ENCODE data around the gene HOXA9.

The HOXA9 gene

GRCh38 chr7:27114881-27115220, 50.5 kb downstream of the HOXA9 start:
- no peak for ATAC-seq
- no peak for TF ChIP-seq ZFP30 (CRISPR knock-in tag; IDR thresholded peaks at IDR 0.05)
- TF ChIP-seq GLIS3 (CRISPR knock-in tag; IDR thresholded peaks at IDR 0.05), result no peak
- no peak for TF ChIP-seq PPARA (CRISPR knock-in tag; IDR thresholded peaks at IDR 0.05; ENCODE audit: borderline replicate concordance)
- no peak for TF ChIP-seq CSRNP3 (CRISPR knock-in tag; IDR thresholded peaks at IDR 0.05)
- TF ChIP-seq, protein P1, sequence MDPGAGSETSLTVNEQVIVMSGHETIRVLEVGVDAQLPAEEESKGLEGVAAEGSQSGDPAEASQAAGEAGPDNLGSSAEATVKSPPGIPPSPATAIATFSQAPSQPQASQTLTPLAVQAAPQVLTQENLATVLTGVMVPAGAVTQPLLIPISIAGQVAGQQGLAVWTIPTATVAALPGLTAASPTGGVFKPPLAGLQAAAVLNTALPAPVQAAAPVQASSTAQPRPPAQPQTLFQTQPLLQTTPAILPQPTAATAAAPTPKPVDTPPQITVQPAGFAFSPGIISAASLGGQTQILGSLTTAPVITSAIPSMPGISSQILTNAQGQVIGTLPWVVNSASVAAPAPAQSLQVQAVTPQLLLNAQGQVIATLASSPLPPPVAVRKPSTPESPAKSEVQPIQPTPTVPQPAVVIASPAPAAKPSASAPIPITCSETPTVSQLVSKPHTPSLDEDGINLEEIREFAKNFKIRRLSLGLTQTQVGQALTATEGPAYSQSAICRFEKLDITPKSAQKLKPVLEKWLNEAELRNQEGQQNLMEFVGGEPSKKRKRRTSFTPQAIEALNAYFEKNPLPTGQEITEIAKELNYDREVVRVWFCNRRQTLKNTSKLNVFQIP (CRISPR knock-in tag; IDR thresholded peaks at IDR 0.05; ENCODE audit: borderline replicate concordance, low read depth), result no peak
- TF ChIP-seq, protein P2, sequence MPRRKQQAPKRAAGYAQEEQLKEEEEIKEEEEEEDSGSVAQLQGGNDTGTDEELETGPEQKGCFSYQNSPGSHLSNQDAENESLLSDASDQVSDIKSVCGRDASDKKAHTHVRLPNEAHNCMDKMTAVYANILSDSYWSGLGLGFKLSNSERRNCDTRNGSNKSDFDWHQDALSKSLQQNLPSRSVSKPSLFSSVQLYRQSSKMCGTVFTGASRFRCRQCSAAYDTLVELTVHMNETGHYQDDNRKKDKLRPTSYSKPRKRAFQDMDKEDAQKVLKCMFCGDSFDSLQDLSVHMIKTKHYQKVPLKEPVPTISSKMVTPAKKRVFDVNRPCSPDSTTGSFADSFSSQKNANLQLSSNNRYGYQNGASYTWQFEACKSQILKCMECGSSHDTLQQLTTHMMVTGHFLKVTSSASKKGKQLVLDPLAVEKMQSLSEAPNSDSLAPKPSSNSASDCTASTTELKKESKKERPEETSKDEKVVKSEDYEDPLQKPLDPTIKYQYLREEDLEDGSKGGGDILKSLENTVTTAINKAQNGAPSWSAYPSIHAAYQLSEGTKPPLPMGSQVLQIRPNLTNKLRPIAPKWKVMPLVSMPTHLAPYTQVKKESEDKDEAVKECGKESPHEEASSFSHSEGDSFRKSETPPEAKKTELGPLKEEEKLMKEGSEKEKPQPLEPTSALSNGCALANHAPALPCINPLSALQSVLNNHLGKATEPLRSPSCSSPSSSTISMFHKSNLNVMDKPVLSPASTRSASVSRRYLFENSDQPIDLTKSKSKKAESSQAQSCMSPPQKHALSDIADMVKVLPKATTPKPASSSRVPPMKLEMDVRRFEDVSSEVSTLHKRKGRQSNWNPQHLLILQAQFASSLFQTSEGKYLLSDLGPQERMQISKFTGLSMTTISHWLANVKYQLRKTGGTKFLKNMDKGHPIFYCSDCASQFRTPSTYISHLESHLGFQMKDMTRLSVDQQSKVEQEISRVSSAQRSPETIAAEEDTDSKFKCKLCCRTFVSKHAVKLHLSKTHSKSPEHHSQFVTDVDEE (CRISPR knock-in tag; IDR thresholded peaks at IDR 0.05), result no peak
- no peak for TF ChIP-seq ZNF8 (CRISPR knock-in tag; IDR thresholded peaks at IDR 0.05)
- TF ChIP-seq OSR1 (CRISPR knock-in tag; IDR thresholded peaks at IDR 0.05), result no peak
- TF ChIP-seq CSDC2 (CRISPR knock-in tag; IDR thresholded peaks at IDR 0.05), result no peak
- no peak for TF ChIP-seq TCF4 (CRISPR knock-in tag; IDR thresholded peaks at IDR 0.05; ENCODE audit: borderline replicate concordance)
- TF ChIP-seq ZC3H10 (CRISPR knock-in tag; IDR thresholded peaks at IDR 0.05), result no peak
- no peak for TF ChIP-seq ESRRG (CRISPR knock-in tag; IDR thresholded peaks at IDR 0.05)
- no peak for TF ChIP-seq ISL1 (CRISPR knock-in tag; IDR thresholded peaks at IDR 0.05)
- no peak for TF ChIP-seq ARNTL (CRISPR knock-in tag; IDR thresholded peaks at IDR 0.05; ENCODE audit: borderline replicate concordance, low read depth)
- TF ChIP-seq, protein P3, sequence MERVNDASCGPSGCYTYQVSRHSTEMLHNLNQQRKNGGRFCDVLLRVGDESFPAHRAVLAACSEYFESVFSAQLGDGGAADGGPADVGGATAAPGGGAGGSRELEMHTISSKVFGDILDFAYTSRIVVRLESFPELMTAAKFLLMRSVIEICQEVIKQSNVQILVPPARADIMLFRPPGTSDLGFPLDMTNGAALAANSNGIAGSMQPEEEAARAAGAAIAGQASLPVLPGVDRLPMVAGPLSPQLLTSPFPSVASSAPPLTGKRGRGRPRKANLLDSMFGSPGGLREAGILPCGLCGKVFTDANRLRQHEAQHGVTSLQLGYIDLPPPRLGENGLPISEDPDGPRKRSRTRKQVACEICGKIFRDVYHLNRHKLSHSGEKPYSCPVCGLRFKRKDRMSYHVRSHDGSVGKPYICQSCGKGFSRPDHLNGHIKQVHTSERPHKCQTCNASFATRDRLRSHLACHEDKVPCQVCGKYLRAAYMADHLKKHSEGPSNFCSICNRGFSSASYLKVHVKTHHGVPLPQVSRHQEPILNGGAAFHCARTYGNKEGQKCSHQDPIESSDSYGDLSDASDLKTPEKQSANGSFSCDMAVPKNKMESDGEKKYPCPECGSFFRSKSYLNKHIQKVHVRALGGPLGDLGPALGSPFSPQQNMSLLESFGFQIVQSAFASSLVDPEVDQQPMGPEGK (CRISPR knock-in tag; IDR thresholded peaks at IDR 0.05; ENCODE audit: borderline replicate concordance), result no peak
- TF ChIP-seq ZNF565 (CRISPR knock-in tag; conservative IDR thresholded peaks at IDR 0.05; ENCODE audit: low read depth), result no peak
- no peak for TF ChIP-seq RARB (CRISPR knock-in tag; IDR thresholded peaks at IDR 0.05)
- TF ChIP-seq BACH2 (CRISPR knock-in tag; IDR thresholded peaks at IDR 0.05; ENCODE audit: borderline replicate concordance), result no peak

- ATAC-seq, result no peak
- TF ChIP-seq GLIS3 (CRISPR knock-in tag; IDR thresholded peaks at IDR 0.05) (no peak), PPARA (CRISPR knock-in tag; IDR thresholded peaks at IDR 0.05; ENCODE audit: borderline replicate concordance) (no peak)
Observed at GRCh38 chr7:27113991-27114769, 51.2 kb downstream of the HOXA9 start.

DNA sequence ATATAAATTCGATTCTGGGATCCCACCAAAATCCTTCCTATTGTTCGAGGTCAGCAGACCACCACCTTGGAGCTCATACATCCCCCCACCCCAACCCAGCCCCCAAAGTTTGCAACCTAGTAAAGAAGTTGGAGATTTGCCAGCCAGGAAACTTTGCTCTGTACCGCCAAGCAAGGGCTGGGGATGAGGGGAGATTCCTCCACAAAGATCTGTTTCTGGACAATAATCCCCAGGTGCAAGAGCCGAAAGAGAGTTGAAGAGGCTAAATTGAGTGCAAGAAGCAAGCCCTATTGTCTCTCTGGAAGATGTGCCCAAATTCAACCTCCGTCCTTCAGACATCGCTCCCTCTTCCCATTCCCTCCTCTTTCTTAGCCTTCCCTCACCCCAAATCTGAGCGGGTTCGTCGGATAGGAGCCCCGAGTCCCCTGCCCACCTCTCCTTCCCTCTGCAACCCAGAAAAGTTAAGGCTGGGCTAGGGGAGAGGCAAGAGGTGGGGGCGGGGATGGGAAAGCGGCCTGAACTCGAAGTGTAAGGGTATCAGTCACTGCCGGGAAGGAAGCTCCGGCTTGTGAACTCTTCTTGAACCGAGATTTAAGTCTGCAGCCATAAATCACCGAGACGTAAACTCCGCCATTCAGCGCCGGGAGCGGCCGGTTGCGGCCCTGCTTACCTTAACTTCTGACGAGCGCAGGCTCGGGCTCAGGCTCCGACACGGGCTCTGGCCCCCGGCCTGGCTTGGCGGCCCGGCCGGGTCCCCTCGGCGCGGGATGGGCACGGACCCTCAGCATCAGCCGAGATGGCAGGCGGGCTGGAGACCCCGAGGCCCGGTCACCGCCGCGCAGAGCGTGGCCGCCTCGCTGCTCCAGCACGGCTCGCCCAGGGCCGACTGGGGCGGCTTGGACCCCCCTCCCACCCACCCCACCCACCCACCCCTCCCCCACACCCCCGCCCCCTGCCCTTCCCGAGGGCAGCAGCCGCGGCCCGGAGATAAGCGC, 52.1 kb downstream of the HOXA9 start:
- no peak for ATAC-seq
- no peak for TF ChIP-seq CREB5 (CRISPR knock-in tag; IDR thresholded peaks at IDR 0.05; ENCODE audit: low read depth)
- no peak for TF ChIP-seq ZC3H10 (CRISPR knock-in tag; IDR thresholded peaks at IDR 0.05)
- no peak for TF ChIP-seq CSRNP3 (CRISPR knock-in tag; IDR thresholded peaks at IDR 0.05)
- TF ChIP-seq RARB (CRISPR knock-in tag; IDR thresholded peaks at IDR 0.05), result no peak
- TF ChIP-seq TCF4 (CRISPR knock-in tag; IDR thresholded peaks at IDR 0.05; ENCODE audit: borderline replicate concordance), result no peak
- TF ChIP-seq BACH2 (CRISPR knock-in tag; IDR thresholded peaks at IDR 0.05; ENCODE audit: borderline replicate concordance), result no peak
- no peak for TF ChIP-seq ZFP30 (CRISPR knock-in tag; IDR thresholded peaks at IDR 0.05)
- TF ChIP-seq ARNTL (CRISPR knock-in tag; IDR thresholded peaks at IDR 0.05; ENCODE audit: borderline replicate concordance, low read depth), result no peak
